ENCODE results near the gene UQCC2.

- no peak for TF ChIP-seq OSR1 (CRISPR knock-in tag; IDR thresholded peaks at IDR 0.05)
- TF ChIP-seq GLIS3 (CRISPR knock-in tag; IDR thresholded peaks at IDR 0.05) = no peak
- TF ChIP-seq ZFP30 (CRISPR knock-in tag; IDR thresholded peaks at IDR 0.05) = no peak
- no peak for TF ChIP-seq ISL1 (CRISPR knock-in tag; IDR thresholded peaks at IDR 0.05)
- no peak for TF ChIP-seq PATZ1 (CRISPR knock-in tag; IDR thresholded peaks at IDR 0.05; ENCODE audit: borderline replicate concordance)
- TF ChIP-seq PPARA (CRISPR knock-in tag; IDR thresholded peaks at IDR 0.05; ENCODE audit: borderline replicate concordance) = no peak
- no peak for TF ChIP-seq ZNF565 (CRISPR knock-in tag; conservative IDR thresholded peaks at IDR 0.05; ENCODE audit: low read depth)
Measured at GRCh38 chr6:33661106-33661838, 50.2 kb downstream of the UQCC2 start.
